GM12891 (cell line): ENCODE data around the gene ERVW-1.
"Not testable (repeated sequence)": the region's sequence is repeated elsewhere in the genome, so short reads cannot be mapped to it uniquely, and the experiment has no call there.

Experiments used
- PAX5 ChIP-seq: IDR thresholded peaks from 2 replicates; pipeline ENCODE4 v1.6.1; 2011; ENCODE audit warnings: low read length, moderate library complexity, mild to moderate bottlenecking; ENCODE audit not compliant: insufficient read depth, severe bottlenecking
- POLR2A ChIP-seq: IDR thresholded peaks from 2 replicates; pipeline ENCODE4 v1.6.1; 2011; ENCODE audit warnings: low read depth, low read length, control low read depth
- POLR2AphosphoS5 ChIP-seq: IDR thresholded peaks from 2 replicates; pipeline ENCODE4 v1.6.1; 2011; ENCODE audit warnings: low read depth, low read length, control low read depth
- POU2F2 ChIP-seq: IDR thresholded peaks from 2 replicates; pipeline ENCODE4 v1.6.1; 2011; ENCODE audit warnings: low read depth, mild to moderate bottlenecking, control low read depth, low read length, moderate library complexity
- TAF1 ChIP-seq: IDR thresholded peaks from 2 replicates; pipeline ENCODE4 v1.6.1; 2011; ENCODE audit warnings: low read depth, low read length, control low read depth

DNA sequence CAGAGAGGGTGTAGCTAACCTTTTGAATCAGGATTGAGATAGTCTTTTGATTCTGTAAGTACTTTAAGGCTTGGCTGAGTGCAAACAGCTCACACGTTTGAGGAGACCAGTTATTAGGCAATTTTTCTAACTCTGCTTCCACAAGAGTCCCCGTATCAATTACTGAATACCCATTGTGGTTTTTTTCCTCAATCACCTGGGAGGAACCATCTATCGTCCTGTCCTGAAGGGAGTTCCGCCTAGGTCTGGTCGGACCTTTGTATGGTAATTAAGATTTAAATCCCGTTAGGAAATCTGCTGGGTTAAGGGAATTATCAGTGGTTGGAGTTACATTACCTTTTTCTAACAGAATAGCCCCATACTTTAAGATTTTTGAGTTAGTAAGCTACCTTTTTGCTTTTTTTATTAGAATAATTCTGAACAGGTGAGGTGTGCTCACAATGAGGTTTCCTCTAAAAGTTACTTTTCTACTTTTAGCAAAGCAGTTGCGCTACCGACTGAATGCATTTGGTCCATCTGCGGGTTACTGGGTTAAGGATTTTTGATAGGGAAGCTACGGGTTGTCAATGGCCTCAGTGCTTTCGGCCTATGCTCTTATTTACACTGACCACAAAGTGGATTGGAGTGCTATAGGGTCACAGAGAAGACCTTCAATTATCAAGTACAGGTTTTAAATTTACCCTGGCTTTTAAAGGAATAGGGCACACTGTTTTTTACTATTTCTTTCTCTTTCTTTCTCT lies 1.7 kb downstream of the ERVW-1 start:
- TF ChIP-seq TAF1, POLR2AphosphoS5, PAX5, POLR2A, POU2F2: not testable (repeated sequence)
